Mesenchymal stem cell (in vitro differentiated cells and primary cell): ENCODE measurements around the gene OR1I1.

Experiments used
- DNase-seq: peaks from one replicate; pipeline ENCODE4 v3.0.0-alpha.2; 2013
- H2AFZ ChIP-seq: one replicate; pipeline ENCODE4 v1.6.1; 2013; ENCODE audit warnings: low read depth, mild to moderate bottlenecking, control low read depth, inconsistent platforms, low read length, moderate library complexity
- H2AK5ac ChIP-seq: 2 replicates; pipeline ENCODE4 v1.6.1; 2013; ENCODE audit warnings: low read length, moderate library complexity, mild to moderate bottlenecking, inconsistent platforms; ENCODE audit not compliant: severe bottlenecking
- H2BK120ac ChIP-seq: one replicate; pipeline ENCODE4 v1.6.1; 2013; ENCODE audit warnings: low read depth, mild to moderate bottlenecking, inconsistent platforms, low read length, moderate library complexity
- H2BK12ac ChIP-seq, 2 experiments: one replicate each; pipeline ENCODE4 v1.6.1; 2013; ENCODE audit warnings: inconsistent platforms in 2 of 2, low read length in 2 of 2, mild to moderate bottlenecking in 2 of 2, moderate library complexity in 2 of 2, control low read depth in 1 of 2
- H2BK15ac ChIP-seq: one replicate; pipeline ENCODE4 v1.6.1; 2013; ENCODE audit warnings: mild to moderate bottlenecking, low read depth, inconsistent platforms; ENCODE audit not compliant: poor library complexity, severe bottlenecking
- H2BK5ac ChIP-seq: 2 replicates; pipeline ENCODE4 v1.6.1; 2013; ENCODE audit warnings: low read depth, mild to moderate bottlenecking, low read length, control low read depth, inconsistent platforms; ENCODE audit not compliant: poor library complexity, severe bottlenecking
- H3K14ac ChIP-seq, 2 experiments: one replicate each; pipeline ENCODE4 v1.6.1; 2013; ENCODE audit warnings: inconsistent platforms in 2 of 2, low read length in 2 of 2, control low read depth in 1 of 2, mild to moderate bottlenecking in 1 of 2, moderate library complexity in 1 of 2
- H3K18ac ChIP-seq, 2 experiments: one replicate each; pipeline ENCODE4 v1.6.1; 2013; ENCODE audit warnings: inconsistent platforms in 2 of 2, low read length in 2 of 2, control low read depth in 1 of 2, low read depth in 1 of 2, mild to moderate bottlenecking in 1 of 2
- H3K23ac ChIP-seq, 2 experiments: one replicate each; pipeline ENCODE4 v1.6.1; 2013; ENCODE audit warnings: inconsistent platforms in 2 of 2, low read length in 2 of 2, mild to moderate bottlenecking in 2 of 2, moderate library complexity in 2 of 2, control low read depth in 1 of 2
- H3K27ac ChIP-seq: 2 replicates; pipeline ENCODE4 v1.5.1; 2013; ENCODE audit warnings: mild to moderate bottlenecking, moderate library complexity, low read length, control low read depth, inconsistent platforms; ENCODE audit not compliant: poor library complexity, severe bottlenecking
- H3K27me3 ChIP-seq, 2 experiments: 2 replicates each; pipeline versions ENCODE4 v1.6.1 to v1.7.0; 2013; ENCODE audit warnings: low read length in 2 of 2, mild to moderate bottlenecking in 2 of 2, moderate library complexity in 2 of 2, control low read depth in 1 of 2, inconsistent platforms in 1 of 2; ENCODE audit not compliant: control insufficient read depth in 1 of 2, insufficient read depth in 1 of 2
- H3K36me3 ChIP-seq, 2 experiments: 2 replicates each; pipeline versions ENCODE4 v1.6.1 to v1.7.0; 2013; ENCODE audit warnings: low read length in 2 of 2, control low read depth in 1 of 2, inconsistent platforms in 1 of 2, low read depth in 1 of 2, mild to moderate bottlenecking in 1 of 2; ENCODE audit not compliant: insufficient read depth in 2 of 2, control insufficient read depth in 1 of 2
- H3K4ac ChIP-seq, 2 experiments: one replicate each; pipeline ENCODE4 v1.6.1; 2013; ENCODE audit warnings: inconsistent platforms in 2 of 2, low read length in 2 of 2, mild to moderate bottlenecking in 2 of 2, moderate library complexity in 2 of 2, control low read depth in 1 of 2, low read depth in 1 of 2
- H3K4me1 ChIP-seq: 2 replicates; pipeline ENCODE4 v1.6.1; 2013; ENCODE audit warnings: low read depth, low read length, control low read depth; ENCODE audit not compliant: control insufficient read depth, insufficient read depth
- H3K4me2 ChIP-seq: 2 replicates; pipeline ENCODE4 v1.6.1; 2013; ENCODE audit warnings: low read length, mild to moderate bottlenecking, inconsistent platforms; ENCODE audit not compliant: poor library complexity, severe bottlenecking
- H3K4me3 ChIP-seq, 2 experiments: 2 replicates each; pipeline versions ENCODE4 v1.5.1 to v1.7.0; 2013; ENCODE audit warnings: low read length in 2 of 2, mild to moderate bottlenecking in 2 of 2, control low read depth in 1 of 2, low read depth in 1 of 2; ENCODE audit not compliant: insufficient read depth in 1 of 2
- H3K79me1 ChIP-seq: replicated peaks from 2 replicates; pipeline ENCODE4 v1.6.1; 2013; ENCODE audit warnings: mild to moderate bottlenecking, control low read depth, low read length, inconsistent platforms; ENCODE audit not compliant: poor library complexity, severe bottlenecking
- H3K9ac ChIP-seq: 2 replicates; pipeline ENCODE4 v1.7.0; 2013; ENCODE audit warnings: mild to moderate bottlenecking, low read length, moderate library complexity
- H3K9me3 ChIP-seq: 2 replicates; pipeline ENCODE4 v1.7.0; 2013; ENCODE audit warnings: mild to moderate bottlenecking, low read length; ENCODE audit not compliant: control insufficient read depth
- H4K8ac ChIP-seq: one replicate; pipeline ENCODE4 v1.6.1; 2013; ENCODE audit warnings: inconsistent platforms, mild to moderate bottlenecking, low read length, moderate library complexity
- H4K91ac ChIP-seq: one replicate; pipeline ENCODE4 v1.6.1; 2013; ENCODE audit warnings: mild to moderate bottlenecking, low read length, inconsistent platforms
- WGBS: methylation state at CpG from one replicate; pipeline ENCODE4 v1.1.7; 2013; ENCODE audit warnings: mixed read lengths; 5-methylcytosine and 5-hydroxymethylcytosine counted together

The OR1I1 gene

GRCh38 chr19:15113245-15114152 is 31.5 kb downstream of the OR1I1 start:
- Histone ChIP-seq H3K4me3 (no peak overlapping the region), H3K79me1 (peaks cover 36% of the 10 kb centered on the region), H2BK5ac (no peak overlapping the region), H3K9me3 (no peaks in the 10 kb centered on the region), H2AK5ac (no peak overlapping the region), H3K18ac (no peak overlapping the region), H3K9ac (no peak overlapping the region), H3K4ac (no peak overlapping the region), H2BK12ac (no peak overlapping the region), H3K14ac (no peak overlapping the region), H3K36me3 (peaks cover 84 to 97% of the 10 kb centered on the region in 2 experiments), H3K4me1 (peaks cover 12% of the 10 kb centered on the region), H4K8ac (no peak overlapping the region), H2BK15ac (no peak overlapping the region), H2AFZ (no peak overlapping the region), H3K27me3 (no peaks in the 10 kb centered on the region), H3K4me2 (no peak overlapping the region), H3K27ac (no peak overlapping the region), H2BK120ac (no peak overlapping the region), H4K91ac (no peak overlapping the region), H3K23ac (no peak overlapping the region)
- DNase-seq: no peak
- 97% methylated on average over 57 of the region's 58 CpGs for WGBS

- Histone ChIP-seq H3K4me2 (no peak overlapping the region), H3K4ac (no peak overlapping the region), H3K27ac (no peak overlapping the region), H3K4me1 (peaks cover 5% of the 10 kb centered on the region), H3K36me3 (peaks cover 90 to 99% of the 10 kb centered on the region in 2 experiments), H3K18ac (no peak overlapping the region), H2AFZ (no peak overlapping the region), H3K4me3 (no peak overlapping the region), H3K9ac (peak overlapping the region; percentile 41), H3K14ac (no peak overlapping the region), H3K23ac (no peak overlapping the region), H2BK15ac (no peak overlapping the region), H3K27me3 (no peaks in the 10 kb centered on the region), H2BK120ac (no peak overlapping the region), H2BK12ac (no peak overlapping the region), H3K9me3 (peaks cover 4% of the 10 kb centered on the region), H2BK5ac (no peak overlapping the region), H4K8ac (no peak overlapping the region), H2AK5ac (no peak overlapping the region), H3K79me1 (peaks cover 41% of the 10 kb centered on the region), H4K91ac (no peak overlapping the region)
- DNase-seq: peak; percentile 20
- 80% methylated on average over 7 of the region's 7 CpGs for WGBS
Measured at GRCh38 chr19:15114153-15114540, 32.1 kb downstream of the OR1I1 start.

- peaks cover 4% of the 10 kb centered on the region for H3K9me3 ChIP-seq
- no peak overlapping the region for H3K4ac ChIP-seq
- no peak for DNase-seq
- H3K27me3 ChIP-seq: no peaks in the 10 kb centered on the region
- no peak overlapping the region for H4K91ac ChIP-seq
- H3K27ac ChIP-seq: no peak overlapping the region
- H2BK120ac ChIP-seq: no peak overlapping the region
- H3K4me2 ChIP-seq: no peak overlapping the region
- WGBS: 91% methylated on average over 13 of the region's 13 CpGs
- H3K79me1 ChIP-seq: peaks cover 45% of the 10 kb centered on the region
- H3K36me3 ChIP-seq: peaks cover 95 to 99% of the 10 kb centered on the region in 2 experiments
- H3K4me1 ChIP-seq: peaks cover 4% of the 10 kb centered on the region
- H2BK15ac ChIP-seq: no peak overlapping the region
- peak overlapping the region; percentile 17 for H3K9ac ChIP-seq
- no peak overlapping the region for H3K14ac ChIP-seq
- peak overlapping the region; percentile 15 for H4K8ac ChIP-seq
- no peak overlapping the region for H2BK12ac ChIP-seq
- no peak overlapping the region for H3K23ac ChIP-seq
- no peak overlapping the region for H3K18ac ChIP-seq
- no peak overlapping the region for H3K4me3 ChIP-seq
- no peak overlapping the region for H2AFZ ChIP-seq
- no peak overlapping the region for H2AK5ac ChIP-seq
- H2BK5ac ChIP-seq: no peak overlapping the region
Measured at GRCh38 chr19:15115080-15115479, 33.1 kb downstream of the OR1I1 start.

GRCh38 chr19:15115762-15116615 is 34.0 kb downstream of the OR1I1 start:
- Histone ChIP-seq H2BK12ac (no peak overlapping the region), H3K18ac (no peak overlapping the region), H2BK120ac (no peak overlapping the region), H3K23ac (no peak overlapping the region), H2AFZ (no peak overlapping the region), H3K79me1 (peaks cover 42% of the 10 kb centered on the region), H2BK5ac (no peak overlapping the region), H3K9me3 (peaks cover 4% of the 10 kb centered on the region), H3K14ac (no peak overlapping the region), H4K91ac (no peak overlapping the region), H3K9ac (peak overlapping the region; percentile 17), H3K27ac (no peak overlapping the region), H2AK5ac (no peak overlapping the region), H3K4me3 (no peak overlapping the region), H2BK15ac (no peak overlapping the region), H4K8ac (peak overlapping the region; percentile 35), H3K4me2 (no peak overlapping the region), H3K4me1 (peaks cover 4% of the 10 kb centered on the region), H3K4ac (no peak overlapping the region), H3K27me3 (no peaks in the 10 kb centered on the region), H3K36me3 (peaks cover 95 to 98% of the 10 kb centered on the region in 2 experiments)
- DNase-seq: no peak
- WGBS: 88% methylated on average over 23 of the region's 23 CpGs
